T-cell (primary cell): ENCODE results near the gene PKD1L1. TPM values are rescaled to one million over a fixed set of nuclear protein-coding genes. Genes with fewer than 3 reads are reported as not detected.
"Not testable (repeated sequence)": the region's sequence is repeated elsewhere in the genome, so short reads cannot be mapped to it uniquely, and the experiment has no call there.

Experiments used
- ATAC-seq, 4 experiments: fragments of 200-7000 bp in 3 of 4; fragments of 150-1000 bp in 1 of 4; cut with Tn5 transposase; replicated peaks in 1 of 4; 1 replicate in 3 of 4; 2 replicates in 1 of 4; pipeline ENCODE4 v1.10.0; 2021; ENCODE audit warnings: moderate library complexity in 3 of 4, mild to moderate bottlenecking in 2 of 4, moderate number of reproducible peaks in 1 of 4
- CTCF ChIA-PET, 2 donors: fragments of 300-600 bp; sonication (Branson Sonifier 250); formaldehyde crosslinking; loops; one replicate each; lab custom pipeline; 2022; ENCODE audit warnings: antibody characterized with exemption in 2 of 2; lab: Charles Lee
- POLR2A ChIA-PET, 2 donors: fragments of 300-600 bp; sonication (Branson Sonifier 250); formaldehyde crosslinking; loops; one replicate each; lab custom pipeline; 2022; ENCODE audit warnings: antibody characterized with exemption in 2 of 2; lab: Charles Lee
- DNase-seq, 35 experiments: peaks; one replicate each; pipeline versions ENCODE4 v3.0.0 to v3.0.0-alpha.2; 2013 to 2023
- H3K27ac ChIP-seq: one replicate; pipeline ENCODE4 v1.5.1; 2013; ENCODE audit warnings: low read length
- H3K27me3 ChIP-seq, 2 experiments: replicated peaks in 1 of 2; 1 replicate in 1 of 2; 2 replicates in 1 of 2; pipeline versions ENCODE4 v1.6.1 to v1.7.0; 2013; ENCODE audit warnings: low read length in 1 of 2, mixed read lengths in 1 of 2; ENCODE audit not compliant: control insufficient read depth in 2 of 2, insufficient read depth in 2 of 2; ENCODE audit errors: extremely low read depth in 1 of 2
- H3K36me3 ChIP-seq, 2 donors: 1 replicate in 1 of 2; 2 replicates in 1 of 2; pipeline versions ENCODE4 v1.6.1 to v1.7.0; 2013; ENCODE audit warnings: low read length in 1 of 2; ENCODE audit not compliant: control insufficient read depth in 2 of 2, insufficient read depth in 1 of 2; ENCODE audit errors: extremely low read depth in 1 of 2
- H3K4me1 ChIP-seq, 2 experiments: 1 replicate in 1 of 2; 2 replicates in 1 of 2; pipeline versions ENCODE4 v1.6.1 to v1.7.0; 2013; ENCODE audit warnings: low read length in 2 of 2, mixed read lengths in 1 of 2; ENCODE audit not compliant: insufficient read depth in 2 of 2, control insufficient read depth in 1 of 2; ENCODE audit errors: extremely low read depth in 1 of 2
- H3K4me3 ChIP-seq, 2 donors: 1 replicate in 1 of 2; 2 replicates in 1 of 2; pipeline versions ENCODE4 v1.5.1 to v1.7.0; 2013; ENCODE audit warnings: mild to moderate bottlenecking in 2 of 2, low read length in 1 of 2, moderate library complexity in 1 of 2; ENCODE audit not compliant: control insufficient read depth in 1 of 2; ENCODE audit errors: extremely low read depth in 1 of 2
- H3K9me3 ChIP-seq: 2 replicates; pipeline ENCODE4 v1.7.0; 2013
- H3K27ac Mint-ChIP-seq, 2 donors: one replicate each; pipeline ENCODE4 v1.8.0; 2020 to 2021; ENCODE audit warnings: mild to moderate bottlenecking in 2 of 2, mixed read lengths in 2 of 2
- H3K27me3 Mint-ChIP-seq, 2 donors: one replicate each; pipeline ENCODE4 v1.8.0; 2021 to 2022; ENCODE audit warnings: mixed read lengths in 2 of 2
- H3K36me3 Mint-ChIP-seq: one replicate; pipeline ENCODE4 v1.8.0; 2021; ENCODE audit warnings: mixed read lengths
- H3K4me1 Mint-ChIP-seq, 3 donors: one replicate each; pipeline ENCODE4 v1.8.0; 2020 to 2022; ENCODE audit warnings: mixed read lengths in 3 of 3, mild to moderate bottlenecking in 1 of 3
- H3K4me3 Mint-ChIP-seq, 3 donors: one replicate each; pipeline ENCODE4 v1.8.0; 2020 to 2022; ENCODE audit warnings: mild to moderate bottlenecking in 3 of 3, mixed read lengths in 3 of 3, moderate library complexity in 3 of 3
- H3K9me3 Mint-ChIP-seq, 3 donors: one replicate each; pipeline ENCODE4 v1.8.0; 2020 to 2022; ENCODE audit warnings: mixed read lengths in 3 of 3
- WGBS: methylation state at CpG from one replicate; pipeline ENCODE4 v1.1.5; 2013; ENCODE audit warnings: missing lambda C conversion rate; ENCODE audit not compliant: insufficient coverage; 5-methylcytosine and 5-hydroxymethylcytosine counted together
- total RNA-seq, 35 experiments: library from RNA in 6 of 35; stranded (reverse) in 6 of 35; fragments of 120-200 nt in 1 of 35; gene quantifications; one replicate each; pipeline versions ENCODE4 v1.2.1 to v1.2.4 and lab custom pipeline; 2013 to 2026

PKD1L1 gene
- total RNA-seq, 5 donors from 2014 or later (not counting 1 experiment from before 2014, with no cell fraction given) = 0.30 to 0.76 (median 0.38) TPM

GRCh38 chr7:47795631-47796030 is 152.6 kb downstream of the PKD1L1 start:
- Histone ChIP-seq H3K27ac (no peak overlapping the region), H3K9me3 (no peaks in the 10 kb centered on the region), H3K4me1 (no peaks in the 10 kb centered on the region), H3K36me3 (no peaks in the 10 kb centered on the region), H3K4me3 (no peak overlapping the region), H3K27me3 (peaks cover 0 to 2% of the 10 kb centered on the region in 2 experiments)
- Mint-ChIP-seq H3K4me3 (no peak overlapping the region), H3K27ac (no peak overlapping the region), H3K4me1 (no peaks in the 10 kb centered on the region), H3K9me3 (no peaks in the 10 kb centered on the region), H3K27me3 (peaks cover 0 to 6% of the 10 kb centered on the region in 2 donors), H3K36me3 (no peaks in the 10 kb centered on the region)
- no peak for DNase-seq
- POLR2A ChIA-PET = no interaction called here
- WGBS = 86% methylated on average over 1 of the region's 2 CpGs
- CTCF ChIA-PET = no interaction called here
- no peak for ATAC-seq

- H3K27me3 ChIP-seq, H3K4me3 Mint-ChIP-seq, CTCF ChIA-PET, H3K36me3 ChIP-seq, H3K4me1 Mint-ChIP-seq, H3K27ac Mint-ChIP-seq, H3K9me3 ChIP-seq, H3K27ac ChIP-seq, H3K36me3 Mint-ChIP-seq, ATAC-seq, POLR2A ChIA-PET, DNase-seq, H3K9me3 Mint-ChIP-seq, H3K4me1 ChIP-seq, H3K4me3 ChIP-seq, H3K27me3 Mint-ChIP-seq: not testable (repeated sequence)
Observed at GRCh38 chr7:47795126-47795525, 153.1 kb downstream of the PKD1L1 start.

DNA sequence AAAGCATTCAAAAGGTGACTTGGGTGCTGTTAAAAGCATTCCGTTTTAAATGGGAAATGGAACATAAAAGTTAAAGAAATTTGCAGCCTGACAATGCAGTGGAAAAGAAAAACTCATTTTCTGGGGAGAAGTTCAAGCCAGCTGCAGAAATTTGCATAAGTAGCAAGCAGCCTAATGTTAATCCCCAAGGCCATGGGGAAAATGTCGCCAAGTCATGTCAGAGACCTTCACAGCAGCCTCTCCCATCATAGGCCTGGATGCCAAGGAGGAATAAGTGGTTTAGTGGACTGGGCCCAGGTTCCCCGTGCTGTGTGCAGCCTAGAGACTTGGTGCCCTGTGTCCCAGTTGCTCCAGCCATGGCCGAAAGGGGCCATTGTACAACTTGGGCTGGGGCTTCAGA is 154.2 kb downstream of the PKD1L1 start:
- ATAC-seq (no peak), DNase-seq (no peak)
- Mint-ChIP-seq H3K36me3 (no peaks in the 10 kb centered on the region), H3K27me3 (peaks cover 0 to 6% of the 10 kb centered on the region in 2 donors), H3K4me3 (no peak overlapping the region), H3K4me1 (no peaks in the 10 kb centered on the region), H3K27ac (no peak overlapping the region), H3K9me3 (no peaks in the 10 kb centered on the region)
- H3K4me3 ChIP-seq = no peak overlapping the region
- peaks cover 0 to 2% of the 10 kb centered on the region in 2 experiments for H3K27me3 ChIP-seq
- H3K4me1 ChIP-seq = no peaks in the 10 kb centered on the region
- POLR2A ChIA-PET = no interaction called here
- H3K27ac ChIP-seq = no peak overlapping the region
- WGBS = 37% methylated on average over 3 of the region's 4 CpGs
- CTCF ChIA-PET = no interaction called here
- H3K9me3 ChIP-seq = no peaks in the 10 kb centered on the region
- H3K36me3 ChIP-seq = no peaks in the 10 kb centered on the region

DNA sequence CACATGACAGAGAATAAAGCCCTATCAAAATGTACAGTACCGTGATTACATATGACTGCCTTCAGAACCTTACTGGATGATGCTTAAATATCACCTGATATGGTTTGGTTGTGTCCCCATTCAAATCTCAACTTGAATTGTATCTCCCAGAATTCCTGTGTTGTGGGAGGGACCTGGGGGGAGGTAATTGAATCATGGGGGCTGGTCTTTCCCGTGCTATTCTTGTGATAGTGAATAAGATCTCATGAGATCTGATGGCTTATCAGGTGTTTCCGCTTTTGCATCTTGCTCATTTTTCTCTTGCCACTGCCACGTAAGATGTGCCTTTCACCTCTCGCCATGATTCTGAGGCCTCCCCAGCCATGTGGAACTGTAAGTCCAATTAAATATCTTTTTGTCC is 155.1 kb downstream of the PKD1L1 start:
- H3K4me1 ChIP-seq, CTCF ChIA-PET: not testable (repeated sequence)

GRCh38 chr7:47792521-47793121 is 155.6 kb downstream of the PKD1L1 start:
- Histone ChIP-seq H3K27me3 (peaks cover 0 to 2% of the 10 kb centered on the region in 2 experiments), H3K36me3 (no peaks in the 10 kb centered on the region), H3K27ac (no peak overlapping the region), H3K4me1 (no peaks in the 10 kb centered on the region), H3K4me3 (no peak overlapping the region), H3K9me3 (no peaks in the 10 kb centered on the region)
- H3K4me3 Mint-ChIP-seq = no peak overlapping the region
- ChIA-PET POLR2A (no interaction called here), CTCF (no interaction called here)
- peaks cover 0 to 6% of the 10 kb centered on the region in 2 donors for H3K27me3 Mint-ChIP-seq
- no peak overlapping the region for H3K27ac Mint-ChIP-seq
- no peaks in the 10 kb centered on the region for H3K9me3 Mint-ChIP-seq
- ATAC-seq (no peak), DNase-seq (no peak)
- no CpG with 5 or more reads among the region's 3 CpGs for WGBS
- H3K36me3 Mint-ChIP-seq = no peaks in the 10 kb centered on the region
- no peaks in the 10 kb centered on the region for H3K4me1 Mint-ChIP-seq

More for the DNA sequence above, 155.1 kb downstream of the PKD1L1 start:
- H3K36me3 Mint-ChIP-seq, H3K4me3 ChIP-seq, H3K36me3 ChIP-seq, H3K27me3 ChIP-seq, DNase-seq, ATAC-seq, H3K9me3 ChIP-seq, H3K4me3 Mint-ChIP-seq, POLR2A ChIA-PET, H3K4me1 Mint-ChIP-seq, H3K9me3 Mint-ChIP-seq, H3K27ac Mint-ChIP-seq, H3K27ac ChIP-seq, H3K27me3 Mint-ChIP-seq: not testable (repeated sequence)
- no CpG with 5 or more reads among the region's 5 CpGs for WGBS

GRCh38 chr7:47791682-47792081 is 156.6 kb downstream of the PKD1L1 start:
- ChIA-PET CTCF (no interaction called here), POLR2A (no interaction called here)
- ATAC-seq (no peak), DNase-seq (no peak)
- H3K27me3 Mint-ChIP-seq = peaks cover 0 to 6% of the 10 kb centered on the region in 2 donors
- Histone ChIP-seq H3K4me3 (no peak overlapping the region), H3K36me3 (no peaks in the 10 kb centered on the region), H3K4me1 (no peaks in the 10 kb centered on the region), H3K27me3 (peaks cover 0 to 2% of the 10 kb centered on the region in 2 experiments), H3K27ac (no peak overlapping the region), H3K9me3 (no peaks in the 10 kb centered on the region)
- no peaks in the 10 kb centered on the region for H3K4me1 Mint-ChIP-seq
- no peaks in the 10 kb centered on the region for H3K36me3 Mint-ChIP-seq
- H3K27ac Mint-ChIP-seq = no peak overlapping the region
- WGBS = 30% methylated on average over 2 of the region's 4 CpGs
- no peak overlapping the region for H3K4me3 Mint-ChIP-seq
- H3K9me3 Mint-ChIP-seq = no peaks in the 10 kb centered on the region

GRCh38 chr7:47788083-47788482 is 160.2 kb downstream of the PKD1L1 start:
- H3K4me1 ChIP-seq = no peaks in the 10 kb centered on the region
- DNase-seq (no peak), ATAC-seq (no peak)
- no peaks in the 10 kb centered on the region for H3K36me3 Mint-ChIP-seq
- H3K9me3 ChIP-seq = no peaks in the 10 kb centered on the region
- no peak overlapping the region for H3K27ac ChIP-seq
- no peak overlapping the region for H3K4me3 ChIP-seq
- H3K27ac Mint-ChIP-seq = no peak overlapping the region
- H3K9me3 Mint-ChIP-seq = no peaks in the 10 kb centered on the region
- no peaks in the 10 kb centered on the region for H3K27me3 ChIP-seq
- POLR2A ChIA-PET = interaction anchor here in 1 of 2 donors (0.6 kb wide), 1 partner anchor 175 kb away, joined by 4 read pairs; no protein-coding TSS in a partner anchor
- H3K4me1 Mint-ChIP-seq = no peaks in the 10 kb centered on the region
- no peak overlapping the region for H3K4me3 Mint-ChIP-seq
- no CpG with 5 or more reads among the region's 4 CpGs for WGBS
- H3K27me3 Mint-ChIP-seq = peaks cover 2 to 3% of the 10 kb centered on the region in 2 donors
- CTCF ChIA-PET = no interaction called here
- no peaks in the 10 kb centered on the region for H3K36me3 ChIP-seq
